WTC11 (cell line): Measurements from ENCODE around the gene SFMBT1.

Experiments
- FOXP1 ChIP-seq: sonication (generic); formaldehyde crosslinking; IDR thresholded peaks from 2 replicates; pipeline ENCODE4 v1.8.0; 2022; ENCODE audit warnings: missing genetic modification reagents, mild to moderate bottlenecking, moderate library complexity, borderline replicate concordance
- NR3C1 ChIP-seq: sonication (generic); formaldehyde crosslinking; conservative IDR thresholded peaks from 2 replicates; pipeline ENCODE4 v1.8.1; 2023; ENCODE audit warnings: low read depth, mild to moderate bottlenecking, missing genetic modification reagents
- SMAD3 ChIP-seq: sonication (generic); formaldehyde crosslinking; IDR thresholded peaks from 2 replicates; pipeline ENCODE4 v1.8.0; 2022; ENCODE audit warnings: missing genetic modification reagents, mild to moderate bottlenecking, borderline replicate concordance
- ZBTB21 ChIP-seq: sonication (generic); formaldehyde crosslinking; IDR thresholded peaks from 2 replicates; pipeline ENCODE4 v1.8.1; 2023; ENCODE audit warnings: mild to moderate bottlenecking, missing genetic modification reagents, borderline replicate concordance
- ZNF423 ChIP-seq: fragments of 250-450 bp; sonication (Bioruptor Pico); IDR thresholded peaks from 2 replicates; pipeline ENCODE4 v2.1.2; 2022; ENCODE audit warnings: mild to moderate bottlenecking, moderate library complexity
- ZNF671 ChIP-seq: fragments of 250-450 bp; sonication (Bioruptor Pico); IDR thresholded peaks from 2 replicates; pipeline ENCODE4 v1.8.0; 2021; ENCODE audit warnings: mild to moderate bottlenecking
- TF ChIP-seq, protein P1 (sequence below): fragments of 200-600 bp; IDR thresholded peaks from 2 replicates; pipeline ENCODE4 v1.8.0; 2022; ENCODE audit warnings: antibody characterized with exemption
- TF ChIP-seq, protein P2 (sequence below): sonication (generic); formaldehyde crosslinking; IDR thresholded peaks from 2 replicates; pipeline ENCODE4 v1.8.1; 2022; ENCODE audit warnings: mild to moderate bottlenecking, moderate library complexity, missing genetic modification reagents
- TF ChIP-seq, protein P3 (sequence below): fragments of 250-450 bp; sonication (Bioruptor Pico); IDR thresholded peaks from 2 replicates; pipeline ENCODE4 v1.9.0; 2021; ENCODE audit warnings: moderate library complexity, mild to moderate bottlenecking, inconsistent platforms, borderline replicate concordance
- TF ChIP-seq, protein P4 (sequence below): sonication (generic); formaldehyde crosslinking; IDR thresholded peaks from 2 replicates; pipeline ENCODE4 v1.8.1; 2022; ENCODE audit warnings: low read depth, missing genetic modification reagents, borderline replicate concordance
- TF ChIP-seq, protein P5 (sequence below): sonication (generic); formaldehyde crosslinking; IDR thresholded peaks from 2 replicates; pipeline ENCODE4 v1.8.1; 2023; ENCODE audit warnings: mild to moderate bottlenecking, missing genetic modification reagents
- TF ChIP-seq, protein P6 (sequence below): sonication (generic); formaldehyde crosslinking; conservative IDR thresholded peaks from 2 replicates; pipeline ENCODE4 v1.8.1; 2022; ENCODE audit warnings: mild to moderate bottlenecking, missing genetic modification reagents

DNA sequence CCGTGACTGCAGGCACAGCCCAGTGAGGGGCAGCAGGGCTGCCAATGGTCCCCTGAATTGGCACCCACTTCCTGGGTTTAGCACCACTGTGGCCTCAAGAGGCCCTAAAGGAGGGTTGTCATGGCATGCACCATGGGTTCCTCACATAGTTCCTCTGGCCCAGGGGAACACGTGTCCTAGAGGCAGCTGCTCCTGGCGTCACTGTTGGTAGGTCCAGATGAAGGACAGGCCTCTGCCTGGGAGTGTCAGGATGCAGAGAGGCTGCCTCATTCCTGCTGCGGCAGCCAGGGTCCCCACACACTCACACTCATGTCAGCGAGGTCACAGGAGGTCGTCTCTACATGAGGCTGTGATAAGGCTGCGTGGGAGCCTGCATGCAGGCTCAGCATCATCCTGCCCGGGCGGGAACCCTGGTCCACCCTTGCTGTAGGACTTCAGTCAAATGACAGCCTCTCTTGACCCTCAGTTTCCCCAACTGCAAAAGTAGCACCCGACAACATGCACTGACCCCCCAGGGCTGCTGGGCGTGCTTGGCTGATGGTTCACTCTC, 26.1 kb upstream of the SFMBT1 start:
- TF ChIP-seq NR3C1 (CRISPR knock-in tag) (no peak), ZNF423 (no peak), ZBTB21 (no peak), SMAD3 (no peak), ZNF671 (CRISPR knock-in tag) (no peak), FOXP1 (CRISPR knock-in tag) (no peak)
- TF ChIP-seq, protein P1, sequence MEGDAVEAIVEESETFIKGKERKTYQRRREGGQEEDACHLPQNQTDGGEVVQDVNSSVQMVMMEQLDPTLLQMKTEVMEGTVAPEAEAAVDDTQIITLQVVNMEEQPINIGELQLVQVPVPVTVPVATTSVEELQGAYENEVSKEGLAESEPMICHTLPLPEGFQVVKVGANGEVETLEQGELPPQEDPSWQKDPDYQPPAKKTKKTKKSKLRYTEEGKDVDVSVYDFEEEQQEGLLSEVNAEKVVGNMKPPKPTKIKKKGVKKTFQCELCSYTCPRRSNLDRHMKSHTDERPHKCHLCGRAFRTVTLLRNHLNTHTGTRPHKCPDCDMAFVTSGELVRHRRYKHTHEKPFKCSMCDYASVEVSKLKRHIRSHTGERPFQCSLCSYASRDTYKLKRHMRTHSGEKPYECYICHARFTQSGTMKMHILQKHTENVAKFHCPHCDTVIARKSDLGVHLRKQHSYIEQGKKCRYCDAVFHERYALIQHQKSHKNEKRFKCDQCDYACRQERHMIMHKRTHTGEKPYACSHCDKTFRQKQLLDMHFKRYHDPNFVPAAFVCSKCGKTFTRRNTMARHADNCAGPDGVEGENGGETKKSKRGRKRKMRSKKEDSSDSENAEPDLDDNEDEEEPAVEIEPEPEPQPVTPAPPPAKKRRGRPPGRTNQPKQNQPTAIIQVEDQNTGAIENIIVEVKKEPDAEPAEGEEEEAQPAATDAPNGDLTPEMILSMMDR: no peak
- TF ChIP-seq, protein P2, sequence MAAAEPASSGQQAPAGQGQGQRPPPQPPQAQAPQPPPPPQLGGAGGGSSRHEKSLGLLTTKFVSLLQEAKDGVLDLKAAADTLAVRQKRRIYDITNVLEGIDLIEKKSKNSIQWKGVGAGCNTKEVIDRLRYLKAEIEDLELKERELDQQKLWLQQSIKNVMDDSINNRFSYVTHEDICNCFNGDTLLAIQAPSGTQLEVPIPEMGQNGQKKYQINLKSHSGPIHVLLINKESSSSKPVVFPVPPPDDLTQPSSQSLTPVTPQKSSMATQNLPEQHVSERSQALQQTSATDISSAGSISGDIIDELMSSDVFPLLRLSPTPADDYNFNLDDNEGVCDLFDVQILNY: no peak
- TF ChIP-seq, protein P3, sequence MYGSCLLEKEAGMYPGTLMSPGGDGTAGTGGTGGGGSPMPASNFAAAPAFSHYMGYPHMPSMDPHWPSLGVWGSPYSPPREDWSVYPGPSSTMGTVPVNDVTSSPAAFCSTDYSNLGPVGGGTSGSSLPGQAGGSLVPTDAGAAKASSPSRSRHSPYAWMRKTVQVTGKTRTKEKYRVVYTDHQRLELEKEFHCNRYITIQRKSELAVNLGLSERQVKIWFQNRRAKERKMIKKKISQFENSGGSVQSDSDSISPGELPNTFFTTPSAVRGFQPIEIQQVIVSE (CRISPR knock-in tag): no peak
- TF ChIP-seq, protein P4, sequence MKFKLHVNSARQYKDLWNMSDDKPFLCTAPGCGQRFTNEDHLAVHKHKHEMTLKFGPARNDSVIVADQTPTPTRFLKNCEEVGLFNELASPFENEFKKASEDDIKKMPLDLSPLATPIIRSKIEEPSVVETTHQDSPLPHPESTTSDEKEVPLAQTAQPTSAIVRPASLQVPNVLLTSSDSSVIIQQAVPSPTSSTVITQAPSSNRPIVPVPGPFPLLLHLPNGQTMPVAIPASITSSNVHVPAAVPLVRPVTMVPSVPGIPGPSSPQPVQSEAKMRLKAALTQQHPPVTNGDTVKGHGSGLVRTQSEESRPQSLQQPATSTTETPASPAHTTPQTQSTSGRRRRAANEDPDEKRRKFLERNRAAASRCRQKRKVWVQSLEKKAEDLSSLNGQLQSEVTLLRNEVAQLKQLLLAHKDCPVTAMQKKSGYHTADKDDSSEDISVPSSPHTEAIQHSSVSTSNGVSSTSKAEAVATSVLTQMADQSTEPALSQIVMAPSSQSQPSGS (CRISPR knock-in tag): no peak
- TF ChIP-seq, protein P5, sequence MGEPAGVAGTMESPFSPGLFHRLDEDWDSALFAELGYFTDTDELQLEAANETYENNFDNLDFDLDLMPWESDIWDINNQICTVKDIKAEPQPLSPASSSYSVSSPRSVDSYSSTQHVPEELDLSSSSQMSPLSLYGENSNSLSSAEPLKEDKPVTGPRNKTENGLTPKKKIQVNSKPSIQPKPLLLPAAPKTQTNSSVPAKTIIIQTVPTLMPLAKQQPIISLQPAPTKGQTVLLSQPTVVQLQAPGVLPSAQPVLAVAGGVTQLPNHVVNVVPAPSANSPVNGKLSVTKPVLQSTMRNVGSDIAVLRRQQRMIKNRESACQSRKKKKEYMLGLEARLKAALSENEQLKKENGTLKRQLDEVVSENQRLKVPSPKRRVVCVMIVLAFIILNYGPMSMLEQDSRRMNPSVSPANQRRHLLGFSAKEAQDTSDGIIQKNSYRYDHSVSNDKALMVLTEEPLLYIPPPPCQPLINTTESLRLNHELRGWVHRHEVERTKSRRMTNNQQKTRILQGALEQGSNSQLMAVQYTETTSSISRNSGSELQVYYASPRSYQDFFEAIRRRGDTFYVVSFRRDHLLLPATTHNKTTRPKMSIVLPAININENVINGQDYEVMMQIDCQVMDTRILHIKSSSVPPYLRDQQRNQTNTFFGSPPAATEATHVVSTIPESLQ (CRISPR knock-in tag): no peak
- TF ChIP-seq, protein P6, sequence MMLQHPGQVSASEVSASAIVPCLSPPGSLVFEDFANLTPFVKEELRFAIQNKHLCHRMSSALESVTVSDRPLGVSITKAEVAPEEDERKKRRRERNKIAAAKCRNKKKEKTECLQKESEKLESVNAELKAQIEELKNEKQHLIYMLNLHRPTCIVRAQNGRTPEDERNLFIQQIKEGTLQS (CRISPR knock-in tag): no peak
